Cerebellar cortex (tissue), 1 donor: ENCODE measurements around the gene TBC1D5.
A peak's percentile ranks its signal among the peaks of the same experiment; 100 is the strongest.
"Not testable (repeated sequence)": the region's sequence is repeated elsewhere in the genome, so short reads cannot be mapped to it uniquely, and the experiment has no call there.

Source experiments
- DNase-seq: peaks from one replicate; pipeline ENCODE4 v3.0.0-alpha.2; 2015; ENCODE audit warnings: low spot score

Gene TBC1D5

DNA sequence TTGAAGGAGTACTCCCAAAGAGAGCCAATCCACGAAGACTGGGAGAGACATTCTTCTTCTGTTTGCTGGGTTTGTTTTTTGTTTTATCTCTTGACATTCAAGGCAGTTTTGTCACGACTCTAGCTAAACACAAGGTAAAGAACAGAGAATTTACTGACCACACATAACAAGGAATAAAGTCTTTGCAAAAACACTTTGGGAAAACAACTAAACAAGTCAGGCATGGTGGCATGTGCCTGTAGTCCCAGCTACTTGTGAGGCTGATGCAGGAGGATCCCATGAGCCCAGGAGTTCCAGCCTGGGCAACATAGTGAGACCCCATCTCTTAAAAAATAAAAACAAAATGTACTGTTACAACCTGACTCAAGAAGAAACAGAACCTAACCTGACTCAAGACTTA is 28.0 kb downstream of the TBC1D5 start:
- DNase-seq, result no peak

GRCh38 chr3:17709236-17709810 is 33.1 kb downstream of the TBC1D5 start:
- DNase-seq, result no peak

GRCh38 chr3:17707813-17708543 is 34.5 kb downstream of the TBC1D5 start:
- no peak for DNase-seq

DNA sequence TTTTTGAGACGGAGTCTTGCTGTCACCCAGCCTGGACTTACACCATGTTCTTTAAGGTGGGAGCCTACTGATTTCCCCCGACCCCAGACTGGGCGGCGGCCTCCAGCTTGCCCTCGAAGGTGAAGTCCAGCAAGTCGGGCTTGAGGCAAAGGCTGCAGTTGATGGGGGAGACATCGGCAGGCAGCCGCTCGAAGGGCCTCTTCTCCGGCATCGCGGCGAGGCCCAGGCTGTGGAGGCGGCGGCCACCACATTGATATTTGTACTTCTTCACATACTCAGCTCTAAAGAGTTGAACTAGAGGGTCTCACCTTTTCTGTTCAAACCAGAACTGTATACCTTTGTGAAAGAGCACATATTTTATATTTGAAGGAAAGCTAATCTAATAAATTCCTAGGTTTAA is 36.4 kb downstream of the TBC1D5 start:
- not testable (repeated sequence) for DNase-seq

DNA sequence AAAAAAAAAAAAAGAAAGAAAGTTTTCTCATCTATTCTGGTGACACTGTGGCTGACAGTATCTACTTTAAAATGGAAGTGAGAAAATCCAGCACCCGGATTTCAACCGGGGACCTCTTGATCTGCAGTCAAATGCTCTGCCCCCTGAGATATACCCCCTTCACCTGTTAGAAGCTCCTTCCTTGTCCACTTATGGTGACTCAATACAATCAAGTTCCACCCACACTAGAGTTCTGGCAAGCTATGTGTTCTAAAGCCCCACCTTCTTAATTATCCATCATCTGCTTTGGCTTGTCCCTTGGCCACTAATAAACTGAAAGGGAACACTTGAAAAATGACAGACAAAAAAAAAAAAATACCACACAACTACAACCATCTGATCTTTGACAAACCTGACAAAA is 42.6 kb downstream of the TBC1D5 start:
- DNase-seq, result not testable (repeated sequence)

GRCh38 chr3:17695665-17696064 is 46.8 kb downstream of the TBC1D5 start:
- DNase-seq, result not testable (repeated sequence)

DNA sequence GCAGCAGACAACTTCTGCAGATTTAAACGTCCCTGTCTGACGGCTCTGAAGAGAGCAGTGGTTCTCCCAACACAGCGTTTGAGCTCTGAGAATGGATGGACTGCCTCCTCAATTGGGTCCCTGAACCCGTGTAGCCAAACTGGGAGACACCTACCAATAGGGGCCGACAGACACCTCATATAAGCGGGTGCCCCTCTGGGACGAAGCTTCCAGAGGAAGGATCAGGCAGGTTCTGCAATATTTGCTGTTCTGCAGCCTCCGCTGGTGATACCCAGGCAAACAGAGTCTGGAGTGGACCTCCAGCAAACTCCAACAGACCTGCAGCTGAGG is 48.8 kb downstream of the TBC1D5 start:
- DNase-seq, result not testable (repeated sequence)

DNA sequence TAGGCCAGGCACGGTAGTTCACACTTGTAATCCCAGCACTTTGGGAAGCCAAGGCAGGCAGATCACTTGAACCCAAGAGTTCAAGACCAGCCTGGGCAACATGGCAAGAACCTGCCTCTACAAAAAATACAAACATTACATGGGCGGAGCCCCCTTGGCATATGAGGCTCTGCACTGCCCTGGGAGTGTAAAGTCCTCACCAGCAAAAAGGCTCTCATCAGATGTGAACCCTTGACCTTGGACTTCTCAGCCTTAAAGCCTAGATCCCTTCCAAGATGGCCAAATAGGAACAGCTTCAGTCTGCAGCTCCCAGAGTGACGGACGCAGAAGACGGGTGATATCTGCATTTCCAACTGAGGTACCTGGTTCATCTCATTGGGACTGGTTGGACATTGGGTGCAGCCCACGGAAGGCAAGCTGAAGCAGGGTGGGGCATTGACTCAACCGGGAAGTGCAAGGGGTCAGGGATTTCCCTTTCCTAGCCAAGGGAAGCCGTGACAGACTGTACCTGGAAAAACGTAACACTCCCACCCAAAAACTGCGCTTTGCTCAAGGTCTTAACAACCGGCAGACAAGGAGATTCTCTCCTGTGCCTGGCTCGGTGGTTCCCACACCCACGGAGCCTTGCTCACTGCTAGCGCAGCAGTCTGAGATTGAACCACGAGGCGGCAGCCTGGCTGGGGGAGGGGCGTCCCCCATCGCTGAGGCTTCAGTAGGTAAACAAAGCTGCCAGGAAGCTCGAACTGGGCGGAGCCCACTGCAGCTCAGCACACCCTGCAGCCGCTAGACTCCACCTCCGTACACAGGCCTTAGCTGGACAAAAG is 49.4 kb downstream of the TBC1D5 start:
- not testable (repeated sequence) for DNase-seq

DNA sequence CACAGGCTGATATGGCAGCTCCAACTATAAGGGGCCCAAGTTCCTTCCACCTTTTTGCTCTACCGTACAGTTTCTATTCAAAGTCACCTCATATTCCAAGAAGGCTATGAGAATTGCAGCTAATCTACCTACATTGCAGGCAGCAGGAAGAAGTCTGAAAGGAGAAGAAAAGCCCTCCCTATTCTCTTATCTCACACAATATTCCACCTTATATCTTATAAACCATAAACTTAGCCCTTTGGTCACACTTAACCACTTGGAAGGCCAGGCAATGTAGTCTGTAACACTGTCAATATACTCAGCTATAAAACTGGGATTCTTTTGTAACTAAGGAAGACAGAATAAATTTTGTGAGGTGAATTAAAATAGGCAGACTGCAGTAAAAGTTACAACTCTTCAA is 54.9 kb downstream of the TBC1D5 start:
- no peak for DNase-seq

DNA sequence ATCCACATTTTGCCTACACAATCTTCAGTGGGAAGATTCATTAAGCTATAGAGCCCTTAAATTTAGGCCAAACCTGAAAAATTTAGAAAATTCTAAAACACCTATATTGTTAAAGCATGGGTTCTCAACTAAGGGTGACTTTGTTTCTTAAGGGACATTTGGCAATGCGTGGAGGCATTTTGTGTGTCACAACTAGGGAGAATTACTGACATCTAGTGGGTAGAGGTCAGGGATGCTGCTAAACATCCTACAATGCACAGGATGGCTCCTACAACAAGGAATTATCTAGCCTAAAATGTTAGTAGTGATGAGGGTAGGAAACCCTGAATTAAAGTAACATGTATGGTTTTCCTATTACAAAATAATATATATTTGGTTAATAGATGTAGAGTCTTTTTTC is 55.8 kb downstream of the TBC1D5 start:
- peak; percentile 31 for DNase-seq

- no peak for DNase-seq
Observed at GRCh38 chr3:17683542-17684207, 58.8 kb downstream of the TBC1D5 start.

DNA sequence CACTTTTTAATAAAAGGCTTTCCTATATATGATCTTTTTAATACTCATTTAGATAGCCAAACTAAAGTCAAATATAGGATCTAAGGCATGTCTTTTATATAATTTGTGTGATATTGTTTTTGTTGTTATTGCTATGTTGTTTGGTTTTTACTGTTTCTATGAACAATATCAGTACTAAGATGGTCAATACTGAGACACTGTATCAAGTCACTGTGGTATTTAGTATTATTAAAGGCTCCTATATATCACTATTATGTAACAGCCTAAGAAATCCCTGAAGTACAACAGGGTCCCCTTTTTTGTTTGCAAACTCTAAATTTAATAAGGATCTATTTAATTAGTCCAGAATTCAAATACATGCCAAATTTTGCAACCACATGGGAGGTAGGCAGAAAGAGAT is 61.9 kb downstream of the TBC1D5 start:
- DNase-seq, result no peak

DNA sequence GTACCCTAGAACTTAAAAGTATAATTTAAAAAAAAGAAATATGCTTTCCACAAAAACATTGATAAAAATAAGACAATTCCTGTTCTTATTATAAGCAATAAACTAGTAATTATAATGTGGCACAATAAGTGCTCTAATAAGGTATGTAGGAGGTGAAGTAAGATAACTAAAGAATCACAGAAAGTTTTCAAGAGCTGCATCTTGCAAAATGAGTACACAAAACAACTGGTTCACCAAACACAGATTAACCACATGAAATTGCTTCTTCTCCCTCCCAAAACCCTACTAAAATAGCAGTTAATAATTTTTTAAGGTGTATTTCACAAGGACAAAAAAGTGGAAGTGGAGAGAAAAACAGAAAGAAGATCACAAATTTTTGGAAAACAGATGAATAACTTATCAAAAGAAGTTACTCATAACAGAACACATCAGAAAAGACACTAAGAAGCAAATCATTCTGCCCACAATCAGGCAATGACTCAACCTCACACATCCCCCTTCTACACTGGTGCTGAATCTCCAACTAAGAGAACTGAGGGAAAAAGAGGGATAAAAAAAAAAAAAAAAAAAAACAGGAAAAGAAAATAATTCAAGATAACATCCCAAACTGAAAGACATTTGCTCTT is 64.2 kb downstream of the TBC1D5 start:
- DNase-seq, result no peak

GRCh38 chr3:17674082-17674686 is 68.2 kb downstream of the TBC1D5 start:
- DNase-seq, result no peak

DNA sequence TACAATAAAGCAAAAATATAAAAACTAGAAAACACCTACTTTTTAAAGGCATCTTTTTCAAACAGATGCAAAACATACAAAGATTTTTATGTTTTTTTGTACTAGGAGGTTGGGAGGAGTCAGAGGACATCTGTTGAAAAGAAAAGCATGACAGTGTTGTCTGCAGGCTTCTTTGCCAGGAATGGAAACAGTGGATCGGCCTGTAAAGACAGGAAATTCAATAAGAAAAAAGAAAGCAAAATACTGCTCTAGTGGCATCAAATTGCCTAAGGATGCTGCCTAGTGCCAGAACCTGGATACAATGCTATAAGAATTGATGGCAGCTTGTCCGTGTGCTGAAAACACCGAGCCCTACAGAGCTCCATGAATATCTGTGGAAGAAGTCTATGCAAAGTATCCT is 69.9 kb downstream of the TBC1D5 start:
- peak; percentile 11 for DNase-seq

- DNase-seq, result no peak
Observed at GRCh38 chr3:17670749-17671148, 71.7 kb downstream of the TBC1D5 start.

DNA sequence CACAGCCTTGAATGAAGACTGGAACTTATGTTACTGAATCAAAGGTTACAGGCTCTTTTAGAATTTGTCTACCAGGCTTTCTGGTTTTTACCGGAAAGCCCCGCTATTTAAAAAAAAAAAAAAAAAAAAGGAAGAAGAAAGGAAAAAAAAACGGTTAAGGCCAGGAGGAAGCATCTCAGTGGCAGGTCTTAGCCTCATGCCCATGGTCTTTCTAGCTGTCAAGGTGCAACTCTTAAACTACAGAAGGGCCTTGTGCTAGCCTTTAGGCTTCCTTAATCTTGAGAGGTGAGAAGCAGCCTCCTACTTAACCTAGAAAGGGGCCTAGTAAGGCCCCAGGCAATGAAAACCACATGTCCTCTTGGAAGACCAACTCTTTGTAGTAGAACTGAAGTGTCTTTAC is 77.5 kb downstream of the TBC1D5 start:
- no peak for DNase-seq

- no peak for DNase-seq
Observed at GRCh38 chr3:17656264-17656663, 86.2 kb downstream of the TBC1D5 start.

GRCh38 chr3:17655743-17656142 is 86.7 kb downstream of the TBC1D5 start:
- DNase-seq, result no peak

DNA sequence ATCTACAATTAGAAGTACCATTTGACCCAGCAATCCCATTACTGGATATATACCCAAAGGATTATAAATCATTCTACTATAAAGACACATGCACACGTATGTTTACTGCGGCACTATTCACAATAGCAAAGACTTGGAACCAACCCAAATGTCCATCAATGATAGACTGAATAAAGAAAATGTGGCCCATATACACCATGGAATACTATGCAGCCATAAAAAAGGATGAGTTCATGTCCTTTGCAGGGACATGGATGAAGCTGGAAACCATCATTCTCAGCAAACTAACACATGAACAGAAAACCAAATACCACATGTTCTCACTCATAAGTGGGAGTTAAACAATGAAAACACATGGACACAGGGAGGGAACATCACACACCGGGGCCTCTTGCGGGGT is 92.7 kb downstream of the TBC1D5 start:
- DNase-seq, result not testable (repeated sequence)

- not testable (repeated sequence) for DNase-seq
Observed at GRCh38 chr3:17648630-17649355, 93.6 kb downstream of the TBC1D5 start.
